GM21447 (cell line): ENCODE results near the gene RPS18.

Source experiments
- ATAC-seq: cut with Tn5 transposase; IDR thresholded peaks from one replicate; pipeline ENCODE4 v1.9.1; 2021; ENCODE audit not compliant: unreplicated experiment

The RPS18 gene

DNA sequence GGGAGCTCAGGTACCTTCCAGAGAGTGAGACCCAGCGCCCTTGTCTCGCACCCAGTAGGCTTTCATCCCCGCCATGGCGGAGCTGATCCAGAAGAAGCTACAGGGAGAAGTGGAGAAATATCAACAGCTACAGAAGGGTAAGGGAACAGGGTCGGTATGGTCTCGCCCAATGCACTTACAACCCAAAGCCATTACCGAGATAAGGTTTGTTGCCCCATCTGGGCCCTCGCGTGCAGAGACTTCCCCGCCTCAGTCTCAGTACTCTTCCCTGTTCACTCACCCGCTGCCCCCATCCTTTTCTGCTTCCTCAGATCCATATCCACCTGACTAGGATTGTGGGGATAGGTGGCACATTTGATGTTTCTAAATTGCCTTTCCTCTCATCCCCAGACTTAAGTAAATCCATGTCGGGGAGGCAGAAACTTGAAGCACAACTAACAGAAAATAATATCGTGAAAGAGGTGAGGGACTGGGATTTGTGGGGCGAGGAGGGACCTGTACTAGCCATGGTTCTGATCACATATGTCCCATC is 18.0 kb downstream of the RPS18 start:
- ATAC-seq, result no peak

DNA sequence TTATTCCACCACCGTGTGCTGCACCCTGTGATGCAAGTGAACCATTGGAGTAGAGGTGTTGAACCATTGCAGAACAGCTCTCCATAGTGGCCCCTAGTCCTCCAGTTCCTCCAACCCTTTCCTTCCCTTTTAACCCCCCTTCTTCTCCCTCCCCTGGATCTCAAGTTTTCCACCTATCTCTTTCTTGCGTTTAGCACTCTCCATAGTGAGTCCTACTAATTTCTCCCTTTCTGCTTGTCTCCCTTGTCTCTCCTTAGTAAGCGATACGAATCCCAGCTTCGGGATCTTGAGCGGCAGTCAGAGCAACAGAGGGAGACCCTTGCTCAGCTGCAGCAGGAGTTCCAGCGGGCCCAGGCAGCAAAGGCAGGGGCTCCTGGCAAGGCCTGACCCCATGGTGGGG is 18.6 kb downstream of the RPS18 start:
- ATAC-seq, result no peak

DNA sequence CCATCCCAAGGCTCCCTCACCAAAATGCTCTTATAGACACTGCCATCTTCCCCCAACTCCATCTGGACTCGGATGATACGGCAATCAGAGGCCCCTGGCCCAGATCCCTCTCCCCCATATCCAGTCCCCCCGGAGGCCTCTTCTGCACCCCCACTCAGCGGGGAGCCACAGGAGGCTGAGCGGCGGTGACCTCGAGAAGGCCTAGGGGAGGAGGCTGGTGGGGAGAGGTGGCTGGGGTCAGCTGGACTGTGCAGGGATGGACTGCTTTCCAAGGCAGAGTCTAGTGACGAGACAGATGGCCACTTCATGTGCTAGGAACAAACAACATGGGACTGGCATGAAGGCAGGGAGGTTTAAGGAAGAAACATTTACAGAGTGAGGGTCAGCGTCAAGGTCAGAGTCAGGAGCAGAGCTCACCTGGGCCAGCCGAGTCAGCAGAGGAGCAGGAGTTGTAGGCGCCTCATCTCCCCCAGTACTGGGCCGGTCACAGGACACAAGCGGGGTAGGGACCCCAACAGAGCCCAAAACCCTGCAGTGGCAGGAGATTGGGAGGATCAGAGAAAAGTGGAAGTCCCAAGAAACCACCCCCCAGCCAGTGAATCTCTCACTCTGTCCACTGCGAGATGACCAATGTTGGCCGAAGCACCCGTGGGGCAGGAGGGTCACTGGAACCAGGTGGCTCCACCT is 21.3 kb downstream of the RPS18 start:
- no peak for ATAC-seq

DNA sequence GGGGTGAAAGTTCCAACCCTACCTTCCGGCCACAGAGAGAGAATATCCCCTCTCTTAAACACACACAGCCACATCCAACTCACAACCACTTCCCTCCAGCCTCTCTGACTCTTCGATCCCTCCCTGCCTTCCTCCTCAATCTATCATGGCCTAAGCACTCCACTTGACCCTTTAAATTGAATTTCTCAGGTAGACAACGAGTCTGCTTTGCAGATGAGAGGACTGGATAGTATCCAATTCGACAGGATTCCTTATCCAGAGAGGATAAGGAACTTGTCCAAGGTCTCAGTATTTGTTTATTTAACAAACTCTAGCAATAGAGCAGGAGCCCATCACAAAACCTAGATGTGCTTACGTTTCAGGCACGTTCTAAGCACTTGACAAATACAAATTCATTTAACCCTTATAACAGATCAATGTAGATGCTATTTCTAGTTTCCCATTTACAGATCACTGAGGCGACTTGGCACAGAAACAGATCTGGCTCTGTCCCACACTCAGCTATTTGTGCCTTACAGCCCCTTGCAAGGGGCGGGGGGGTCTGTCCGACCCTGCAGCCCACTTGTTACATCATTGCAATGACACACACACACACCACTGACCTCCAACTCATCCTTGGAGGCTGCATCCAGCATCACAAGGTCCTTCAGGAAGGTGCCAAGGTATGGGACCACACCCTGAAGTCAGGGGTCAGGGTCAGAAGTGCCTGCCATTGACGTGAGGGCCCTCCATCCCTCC is 22.4 kb downstream of the RPS18 start:
- no peak for ATAC-seq

DNA sequence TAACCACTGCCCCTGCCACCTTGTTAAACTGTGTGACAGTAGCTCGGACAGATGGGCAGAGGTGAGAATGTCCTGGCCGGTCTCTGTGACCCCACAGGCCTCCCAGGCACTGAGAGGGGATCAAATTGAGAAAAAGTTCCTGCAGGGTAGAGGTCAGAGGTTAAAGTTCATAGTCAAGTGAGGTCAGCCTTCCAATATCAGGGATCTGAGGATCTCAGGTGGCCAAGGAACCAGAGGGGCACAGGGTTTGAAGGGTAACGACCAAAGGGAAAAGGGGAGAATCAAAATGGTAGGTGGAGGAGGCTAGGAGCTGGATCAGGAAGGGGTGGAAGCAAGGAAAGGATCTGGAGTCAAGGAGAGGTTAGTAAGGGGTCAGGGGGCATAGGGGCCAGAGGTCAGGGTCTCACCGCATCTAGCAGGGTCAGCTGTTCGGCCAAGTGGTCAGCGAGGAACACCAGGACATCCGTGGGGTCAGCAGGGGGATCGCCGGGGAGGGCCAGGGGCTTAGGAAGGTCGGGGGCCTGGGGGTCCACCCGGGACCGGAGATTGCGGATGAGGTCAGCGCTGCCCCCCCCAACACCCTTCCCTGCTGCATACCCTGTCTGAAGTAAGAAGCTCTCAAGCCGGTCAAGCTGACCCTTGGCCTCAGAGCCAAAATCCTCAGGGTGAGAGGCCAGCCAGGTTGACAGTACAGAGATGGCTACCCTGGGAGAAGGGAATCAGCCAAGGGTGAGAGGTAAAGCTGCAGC is 23.9 kb downstream of the RPS18 start:
- no peak for ATAC-seq

DNA sequence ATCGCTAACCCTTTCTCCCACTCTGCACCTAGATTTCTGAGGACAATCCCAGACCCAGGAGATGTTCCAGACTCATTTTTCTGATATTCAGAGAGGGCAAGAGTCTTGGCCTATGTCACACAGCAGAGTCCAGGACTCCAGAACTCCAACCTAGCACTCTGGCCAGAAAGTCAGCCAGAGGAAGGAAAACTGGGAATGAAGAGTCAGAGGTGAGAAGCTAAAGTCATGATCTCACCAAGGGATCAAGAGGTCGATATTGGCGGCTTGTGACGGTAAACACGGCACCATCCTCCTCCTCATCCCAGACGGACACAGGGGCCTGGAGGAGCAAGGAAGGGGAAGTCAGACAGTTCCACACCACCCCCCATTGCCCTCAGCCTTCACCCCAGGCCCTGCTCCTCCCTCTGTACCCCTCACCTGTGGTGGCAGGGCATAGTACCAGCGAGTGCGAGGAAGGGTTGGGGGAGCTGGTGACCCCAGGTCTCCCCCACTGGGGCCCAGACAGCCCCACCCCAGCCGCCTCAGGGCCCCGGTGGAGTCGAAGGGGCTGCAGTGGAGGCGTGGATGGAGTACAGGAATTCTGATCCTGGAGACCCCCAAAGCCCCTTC is 25.0 kb downstream of the RPS18 start:
- ATAC-seq, result no peak

DNA sequence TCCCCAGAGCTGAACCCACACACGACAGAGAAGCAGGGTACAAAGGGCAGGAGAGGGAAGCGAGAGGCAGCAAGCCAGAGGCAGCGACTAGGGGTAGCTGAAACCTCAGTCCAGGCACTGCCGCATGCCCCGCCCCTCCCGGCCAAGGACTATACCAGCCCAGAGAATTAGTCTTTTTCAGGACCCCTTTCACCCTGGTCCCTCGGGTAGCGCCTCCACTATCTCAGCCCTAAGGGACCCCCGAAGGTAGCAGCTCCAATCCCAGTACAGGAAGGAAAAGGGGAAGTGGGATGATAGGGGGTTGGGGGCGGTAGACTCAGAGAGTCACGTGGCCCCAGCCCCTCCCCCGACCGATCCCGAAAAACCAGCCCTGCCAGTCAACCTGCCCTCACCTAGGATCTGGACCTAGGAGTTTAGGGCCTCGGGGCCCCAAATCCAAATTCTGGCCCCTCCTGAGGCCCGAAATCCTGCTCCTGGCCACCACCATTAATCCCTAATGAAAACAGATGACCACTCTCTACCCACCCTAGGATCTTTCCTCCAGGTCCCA is 25.6 kb downstream of the RPS18 start:
- no peak for ATAC-seq

DNA sequence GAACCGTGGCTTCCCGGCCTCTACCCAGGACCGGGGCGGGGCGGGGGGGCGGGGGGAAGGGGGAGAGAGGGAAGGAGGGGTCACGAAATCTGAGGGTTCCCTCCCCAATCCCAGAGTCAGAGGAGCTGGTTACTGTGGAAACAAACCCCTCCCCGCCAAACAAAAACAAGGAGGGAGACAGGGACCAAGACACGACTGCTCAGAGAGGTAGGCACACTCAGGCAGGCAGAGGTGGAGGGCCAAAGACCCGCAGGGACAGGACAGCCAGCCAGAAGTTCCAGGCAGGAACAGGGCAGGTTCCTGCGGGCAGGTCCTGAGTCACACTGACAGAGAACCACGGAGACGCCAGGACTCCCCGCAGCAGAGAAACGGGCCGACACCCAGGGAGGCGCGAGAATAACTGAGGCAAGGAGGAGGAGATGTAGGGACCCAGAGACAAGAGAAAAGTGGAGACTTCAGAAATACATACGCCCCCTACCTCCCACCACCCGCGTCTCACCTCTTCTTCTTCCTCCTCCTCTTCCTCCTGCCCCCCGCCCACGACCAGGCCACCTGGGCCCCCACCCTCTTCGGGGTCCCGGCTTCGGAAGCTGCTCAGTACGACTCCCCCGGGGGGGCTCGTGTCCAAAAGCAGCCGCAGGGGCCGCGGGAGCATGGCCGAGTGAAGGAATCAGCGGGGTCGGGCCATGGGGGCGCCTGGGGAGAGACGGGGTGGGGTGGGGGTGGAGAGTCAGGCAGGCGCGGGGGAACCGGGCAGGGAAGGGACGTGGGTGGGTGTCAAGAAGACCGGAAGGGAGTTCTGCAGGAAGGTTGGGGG is 26.3 kb downstream of the RPS18 start:
- ATAC-seq, result no peak

DNA sequence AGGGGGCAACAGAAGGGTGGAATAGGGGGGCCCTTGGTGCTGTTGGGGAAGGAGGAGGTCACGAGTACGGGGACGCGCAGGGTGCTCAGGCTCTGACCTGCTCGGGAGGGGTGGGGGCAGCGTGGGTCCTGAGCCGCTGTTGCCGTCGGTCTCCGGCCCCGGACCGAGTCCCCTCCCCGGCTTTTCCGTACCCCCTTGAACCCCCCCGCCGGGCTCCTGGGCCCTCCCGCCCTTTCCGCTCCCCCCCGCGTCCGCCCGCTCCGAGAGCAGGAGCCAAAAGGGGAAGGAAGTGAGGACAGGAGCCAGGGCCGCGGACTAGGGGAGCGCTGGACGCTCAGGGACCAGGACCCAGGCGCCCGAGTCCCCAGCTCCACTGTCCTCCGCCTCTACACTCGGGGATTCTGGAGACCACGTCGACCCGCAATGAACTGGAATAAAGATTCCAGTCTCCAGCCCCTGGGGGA is 26.9 kb downstream of the RPS18 start, which contains the start of gene RGL2:
RGL2 (minus strand) TSS at position 170 of the 464 bp plus-strand sequence. CDS start 332 bp downstream, outside the sequence.
- peak; percentile 12 for ATAC-seq

DNA sequence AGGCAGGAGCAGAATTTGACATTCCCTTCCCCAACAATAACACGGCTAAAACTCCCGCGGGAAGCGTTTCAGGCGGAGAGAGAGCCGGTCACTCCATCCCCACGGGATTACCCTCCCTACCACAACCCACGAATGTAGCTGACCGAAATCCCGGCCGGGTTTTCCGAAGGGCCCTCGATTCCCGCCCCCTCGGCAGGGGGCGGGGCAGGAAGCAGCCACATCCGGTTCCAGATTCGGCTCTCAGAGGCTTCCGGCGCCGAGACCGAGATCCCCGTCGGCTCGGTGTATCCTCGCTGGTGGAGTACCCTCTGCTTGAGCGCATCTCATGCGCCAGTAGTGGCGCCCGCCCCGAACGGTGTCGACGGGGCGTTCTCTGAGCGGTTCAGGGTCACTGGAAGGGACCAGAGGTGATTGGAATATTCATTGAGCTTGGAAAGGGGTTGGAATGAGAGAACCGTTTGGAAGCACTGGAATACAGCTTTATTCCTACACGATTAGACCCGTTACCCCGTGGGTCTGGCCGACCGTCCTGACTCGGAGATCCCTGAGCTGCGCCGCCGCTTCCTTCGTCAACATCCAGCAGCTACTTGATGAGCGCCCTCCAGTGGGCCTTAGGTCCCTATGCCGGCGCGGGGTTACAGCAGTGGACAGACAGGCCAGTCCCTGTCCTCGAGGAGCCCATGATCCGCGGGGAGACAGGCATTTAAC is 27.5 kb downstream of the RPS18 start:
- peak; percentile 69 for ATAC-seq

DNA sequence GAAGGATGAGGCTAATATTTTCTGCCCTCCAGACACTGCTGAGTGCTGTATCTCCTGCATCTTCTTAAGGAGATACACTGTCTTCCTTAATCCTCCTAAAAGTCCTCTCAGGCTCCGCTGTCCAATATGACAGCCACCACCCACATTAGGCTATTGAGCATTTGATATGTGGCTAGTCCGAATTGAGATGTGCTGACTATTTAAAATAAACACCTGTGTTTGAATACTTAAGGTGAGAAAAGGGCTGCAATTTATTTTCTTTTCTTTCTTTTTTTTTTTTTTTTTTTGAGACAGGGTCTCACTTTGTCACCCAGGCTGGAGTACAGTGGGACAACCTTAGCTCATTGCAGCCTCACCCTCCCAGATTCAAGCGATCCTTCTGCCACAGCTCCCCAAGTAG is 30.0 kb downstream of the RPS18 start:
- ATAC-seq, result no peak

DNA sequence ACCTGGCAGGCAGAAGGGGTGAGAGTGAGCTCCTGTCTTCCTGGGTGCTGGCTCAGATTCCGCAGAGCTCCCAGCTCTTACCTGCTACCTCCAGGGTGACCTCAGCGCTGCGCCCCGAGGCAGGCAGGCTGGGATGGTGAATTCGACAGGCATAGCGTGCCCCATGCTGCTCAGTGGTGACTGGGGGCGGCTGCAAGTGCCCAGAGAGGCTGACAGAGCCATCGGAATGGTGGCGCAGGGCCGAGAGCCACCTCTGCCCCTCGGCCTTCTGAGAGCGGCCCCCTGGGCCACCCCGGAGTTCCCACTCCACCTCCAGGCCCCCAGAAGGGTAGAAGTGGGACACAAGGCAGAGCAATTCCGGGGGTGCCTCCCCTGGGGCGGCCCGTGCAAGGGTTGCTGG is 32.3 kb downstream of the RPS18 start:
- ATAC-seq, result no peak

DNA sequence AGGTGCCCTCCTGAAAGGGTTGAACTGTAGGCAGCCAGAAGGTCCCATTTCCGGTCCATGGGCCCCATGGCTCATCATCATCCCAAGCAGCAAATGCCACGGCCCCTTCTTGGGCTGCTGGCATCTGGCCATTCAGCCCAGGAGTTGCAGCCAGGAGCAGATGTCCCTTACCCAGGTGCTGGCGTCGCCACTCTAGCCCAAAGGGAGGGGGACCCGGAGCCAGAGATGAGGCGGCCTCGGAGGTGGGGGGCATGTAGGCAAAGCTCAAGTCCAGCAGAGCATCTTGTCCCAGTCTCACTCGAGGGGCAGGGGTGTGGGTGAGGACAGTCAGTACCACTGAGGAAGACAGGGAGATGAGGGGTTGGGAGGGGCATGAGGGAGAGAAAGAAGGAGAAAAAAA is 33.2 kb downstream of the RPS18 start:
- no peak for ATAC-seq

DNA sequence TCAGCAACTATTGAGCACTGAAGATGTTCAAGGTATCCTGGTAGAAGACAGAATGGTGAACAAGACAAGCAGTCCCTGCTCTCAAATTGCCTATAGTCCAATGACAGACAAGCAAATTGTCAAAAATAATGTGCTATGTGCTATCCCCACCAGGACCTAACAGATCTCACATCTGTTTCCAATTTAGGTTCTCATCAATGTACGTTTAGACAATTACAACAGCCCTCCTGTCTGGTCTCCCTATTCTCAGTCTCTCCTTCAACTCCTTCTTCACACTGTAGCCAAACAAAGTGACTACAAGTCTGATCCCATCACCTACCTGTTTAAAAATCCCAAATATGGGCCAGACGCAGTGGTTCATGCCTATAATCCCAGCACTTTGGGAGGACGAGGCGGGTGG is 34.5 kb downstream of the RPS18 start:
- no peak for ATAC-seq

DNA sequence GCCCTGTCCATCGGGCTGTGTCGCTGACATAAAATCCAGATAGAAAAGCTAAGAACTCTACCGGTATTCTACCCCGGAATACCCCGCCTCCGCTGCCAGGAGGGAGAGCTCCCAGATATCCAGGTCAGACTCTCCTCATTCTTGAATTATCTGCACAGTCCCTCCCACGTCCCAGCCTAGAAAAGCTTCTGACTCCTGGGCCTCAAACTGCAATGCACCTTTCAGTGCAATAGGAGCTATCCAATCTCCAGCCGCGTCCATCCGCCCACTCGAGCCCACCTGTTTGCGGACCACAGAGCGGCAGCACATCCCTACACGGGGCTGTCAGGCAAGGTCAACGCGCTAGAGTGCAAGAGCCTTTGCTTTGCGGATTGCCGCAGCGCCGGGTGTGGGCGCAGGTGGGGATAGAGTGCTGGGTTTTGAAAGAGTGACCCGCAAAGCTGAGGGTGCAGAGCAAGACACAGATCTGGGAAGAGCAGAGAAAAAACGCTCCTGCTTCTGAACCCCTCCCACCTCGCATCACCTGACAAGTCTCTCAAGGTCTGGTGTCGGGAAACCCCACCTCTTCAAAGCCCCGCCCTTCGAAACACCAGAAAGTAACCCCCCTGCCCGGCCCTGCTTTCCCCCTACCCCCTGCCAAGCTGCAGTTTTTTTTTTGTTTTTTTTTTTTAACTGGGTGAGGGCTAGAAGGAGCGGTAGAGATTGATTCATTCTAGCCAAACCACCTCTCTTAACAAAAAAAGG is 40.7 kb downstream of the RPS18 start:
- ATAC-seq, result peak; percentile 37

DNA sequence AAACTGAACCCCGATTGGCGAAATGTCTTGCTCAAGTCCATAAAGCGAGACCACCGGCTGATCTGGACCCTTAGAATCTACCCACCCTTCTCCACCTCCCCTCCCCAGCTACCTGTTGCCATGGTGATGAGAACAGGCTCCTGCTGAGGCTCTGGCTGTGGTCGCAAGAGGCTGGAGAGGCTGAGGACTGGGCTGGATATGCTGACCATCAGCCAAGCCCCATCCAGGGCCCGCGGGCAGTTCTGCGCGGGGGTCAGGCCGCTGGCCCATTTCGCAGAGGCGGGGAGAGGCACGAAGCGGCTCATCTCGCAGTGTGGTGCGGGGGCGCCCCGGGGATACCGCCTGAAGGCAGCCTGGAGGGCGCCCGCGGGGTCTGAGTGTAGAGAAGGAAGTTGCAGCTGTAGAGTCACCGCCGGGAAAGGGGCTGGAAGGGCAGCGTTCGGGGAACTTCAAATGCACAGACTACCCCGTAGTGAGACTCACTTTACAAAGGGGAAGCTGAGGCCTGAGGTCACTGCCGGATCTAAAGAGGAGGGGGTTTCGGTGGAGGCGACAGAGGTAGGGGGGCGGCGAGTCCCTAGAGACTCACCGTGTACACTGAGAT is 41.3 kb downstream of the RPS18 start:
- ATAC-seq, result peak; percentile 9

DNA sequence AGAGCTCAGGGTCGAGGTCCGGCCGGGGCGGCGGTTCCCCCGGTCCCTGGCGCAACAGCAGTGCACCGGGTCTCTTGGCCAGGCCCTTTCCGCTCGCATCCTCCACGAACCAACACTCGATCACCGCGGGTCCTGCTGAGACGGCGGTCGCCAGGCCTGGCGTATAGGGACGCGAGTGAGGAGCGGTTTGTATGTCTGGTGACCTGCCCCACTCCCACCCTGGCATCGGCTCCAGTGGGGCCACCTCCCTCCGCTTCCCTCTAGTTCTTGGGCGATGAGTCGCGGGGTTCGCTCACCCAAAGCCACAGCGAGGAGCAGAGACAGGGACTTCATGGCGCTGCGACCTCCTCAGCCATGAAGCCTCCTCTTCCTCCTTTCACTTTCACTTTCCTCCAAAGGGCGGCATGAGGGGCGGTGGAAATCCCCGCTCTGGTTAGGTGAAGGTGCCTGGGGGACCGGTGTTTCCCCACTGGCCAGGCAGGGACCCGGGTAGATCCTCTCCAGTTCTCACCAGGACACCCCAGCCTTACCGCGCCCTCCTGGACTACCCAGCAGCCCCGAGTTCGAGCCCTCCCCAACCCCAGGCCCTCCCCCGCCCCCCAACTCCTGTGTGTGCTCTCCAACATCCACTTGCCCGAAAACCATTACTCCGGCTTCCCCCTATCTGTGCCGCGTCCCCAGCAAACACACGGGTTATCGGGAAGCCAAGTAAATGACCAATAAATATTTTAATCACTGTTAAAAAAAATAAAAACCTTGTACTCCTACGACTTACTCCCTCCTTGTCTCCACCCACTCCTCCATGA is 42.0 kb downstream of the RPS18 start, which contains the start of gene TAPBP:
TAPBP (minus strand) TSS at position 370 of the 806 bp plus-strand sequence; CDS start at position 333, 37 bp downstream.
- peak; percentile 36 for ATAC-seq
